Esophagus muscularis mucosa (tissue), 4 donors: ENCODE data around the gene SMIM1. TPM values are rescaled to one million over a fixed set of nuclear protein-coding genes. Genes with fewer than 3 reads are reported as not detected.

Source experiments
- DNase-seq: peaks from one replicate; pipeline ENCODE4 v3.0.0-alpha.2; 2017; ENCODE audit errors: extremely low spot score
- H3K27ac ChIP-seq, 4 donors: fragments of 200-600 bp; sonication (generic); replicated peaks in 1 of 4; 1 replicate in 3 of 4; 2 replicates in 1 of 4; pipeline ENCODE4 v1.5.1; 2016 to 2019; ENCODE audit warnings: mild to moderate bottlenecking in 1 of 4
- H3K27me3 ChIP-seq, 4 donors: fragments of 200-600 bp; sonication (generic); one replicate each; pipeline versions ENCODE4 v1.5.1 to v1.6.0; 2016 to 2019
- H3K36me3 ChIP-seq, 4 donors: fragments of 200-600 bp; sonication (generic); one replicate each; pipeline ENCODE4 v1.5.1; 2016 to 2019
- H3K4me1 ChIP-seq, 4 donors: fragments of 200-600 bp; sonication (generic); one replicate each; pipeline ENCODE4 v1.5.1; 2016 to 2019
- H3K4me3 ChIP-seq, 4 donors: fragments of 200-600 bp; sonication (generic); 1 replicate in 2 of 4; 2 replicates in 2 of 4; pipeline ENCODE4 v1.5.1; 2016 to 2019; ENCODE audit warnings: mild to moderate bottlenecking in 4 of 4, moderate library complexity in 1 of 4
- H3K9me3 ChIP-seq, 4 donors: fragments of 200-600 bp; sonication (generic); 1 replicate in 3 of 4; 2 replicates in 1 of 4; pipeline ENCODE4 v1.5.1; 2016 to 2019
- EP300 ChIP-seq: sonication (generic); formaldehyde crosslinking; IDR thresholded peaks from one replicate; pipeline ENCODE4 v1.6.1; 2017; ENCODE audit warnings: antibody characterized with exemption
- POLR2A ChIP-seq: fragments of 450-650 bp; IDR thresholded peaks from one replicate; pipeline ENCODE4 v1.6.1; 2017; ENCODE audit warnings: antibody characterized with exemption, moderate library complexity, mild to moderate bottlenecking, low read depth
- POLR2AphosphoS5 ChIP-seq, 2 donors: sonication (generic); formaldehyde crosslinking; IDR thresholded peaks; one replicate each; pipeline ENCODE4 v1.6.1; 2017; ENCODE audit warnings: antibody characterized with exemption in 2 of 2
- WGBS: methylation state at CpG from one replicate; pipeline ENCODE4 v1.1.5; 2018; 5-methylcytosine and 5-hydroxymethylcytosine counted together
- intact Hi-C: fragments of 100-400 bp; cut with DNase I; formaldehyde crosslinking; loops from one replicate; pipeline ENCODE4 v1.15.1; 2023
- total RNA-seq, 4 donors: library from RNA; depleted of rRNA; stranded (reverse); fragments of >200 nt; gene quantifications; one replicate each; pipeline versions ENCODE4 v1.1.0 to v1.2.1, GENCODE V29; 2016
- TF ChIP-seq, protein P1 (sequence below), 3 experiments: fragments of 200-600 bp in 2 of 3; fragments of 450-650 bp in 1 of 3; sonication (generic) in 2 of 3; IDR thresholded peaks; one replicate each; pipeline ENCODE4 v1.5.1; 2017 to 2019; ENCODE audit warnings: antibody characterized with exemption in 3 of 3, mild to moderate bottlenecking in 2 of 3, moderate library complexity in 1 of 3

Gene SMIM1
- total RNA-seq, 4 donors from 2014 or later, result 10.5 to 16.3 (median 13.3) TPM

DNA sequence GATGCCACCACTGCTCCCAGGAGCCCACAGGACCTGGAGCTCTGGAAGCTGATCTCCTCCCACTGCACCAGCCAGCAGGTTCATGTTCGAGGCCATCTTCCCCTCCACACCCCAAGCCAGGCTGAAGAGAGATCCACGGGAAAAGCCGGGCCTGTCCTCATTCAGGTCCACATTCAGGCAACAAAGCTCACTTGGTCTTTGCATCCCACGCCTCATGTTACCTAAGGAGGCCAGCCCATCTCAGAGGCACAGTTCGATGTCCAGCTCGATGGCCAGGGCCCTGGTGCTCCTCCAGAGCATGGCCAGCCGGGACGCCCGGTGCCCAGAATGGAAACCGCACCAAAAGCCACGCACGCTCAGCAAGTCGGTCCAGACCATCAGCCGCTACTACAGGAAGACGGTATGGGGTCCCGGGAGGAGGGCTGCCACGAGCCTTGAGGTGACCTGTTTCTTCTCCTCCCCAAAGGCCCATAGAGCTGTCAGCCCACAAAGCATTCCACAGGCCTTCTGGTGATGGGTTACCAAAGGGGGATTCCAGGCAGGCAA is 20.1 kb upstream of the SMIM1 start, which contains the start of gene CCDC27:
Gene CCDC27 (plus strand): TSS at position 51 of the 546 bp plus-strand sequence. CDS start 32 bp downstream, at position 83.
- Histone ChIP-seq H3K36me3 (no peaks in the 10 kb centered on the region), H3K4me1 (peaks cover 4 to 7% (median 6%) of the 10 kb centered on the region in 4 donors), H3K9me3 (no peaks in the 10 kb centered on the region), H3K27ac (no peak within 1 kb of the TSS), H3K27me3 (peaks cover 0 to 51% (median 4%) of the 10 kb centered on the region in 4 donors), H3K4me3 (no peak within 1 kb of the TSS)
- no peak for DNase-seq
- intact Hi-C loops, result no loop called here
- TF ChIP-seq POLR2A (no peak), EP300 (no peak), POLR2AphosphoS5 (IDR thresholded peaks at IDR 0.05) (no peak)
- TF ChIP-seq, protein P1, sequence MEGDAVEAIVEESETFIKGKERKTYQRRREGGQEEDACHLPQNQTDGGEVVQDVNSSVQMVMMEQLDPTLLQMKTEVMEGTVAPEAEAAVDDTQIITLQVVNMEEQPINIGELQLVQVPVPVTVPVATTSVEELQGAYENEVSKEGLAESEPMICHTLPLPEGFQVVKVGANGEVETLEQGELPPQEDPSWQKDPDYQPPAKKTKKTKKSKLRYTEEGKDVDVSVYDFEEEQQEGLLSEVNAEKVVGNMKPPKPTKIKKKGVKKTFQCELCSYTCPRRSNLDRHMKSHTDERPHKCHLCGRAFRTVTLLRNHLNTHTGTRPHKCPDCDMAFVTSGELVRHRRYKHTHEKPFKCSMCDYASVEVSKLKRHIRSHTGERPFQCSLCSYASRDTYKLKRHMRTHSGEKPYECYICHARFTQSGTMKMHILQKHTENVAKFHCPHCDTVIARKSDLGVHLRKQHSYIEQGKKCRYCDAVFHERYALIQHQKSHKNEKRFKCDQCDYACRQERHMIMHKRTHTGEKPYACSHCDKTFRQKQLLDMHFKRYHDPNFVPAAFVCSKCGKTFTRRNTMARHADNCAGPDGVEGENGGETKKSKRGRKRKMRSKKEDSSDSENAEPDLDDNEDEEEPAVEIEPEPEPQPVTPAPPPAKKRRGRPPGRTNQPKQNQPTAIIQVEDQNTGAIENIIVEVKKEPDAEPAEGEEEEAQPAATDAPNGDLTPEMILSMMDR (IDR thresholded peaks at IDR 0.05), result no peak
- 95% methylated on average over 4 of the region's 17 CpGs for WGBS

GRCh38 chr1:3753656-3754454 is 18.7 kb upstream of the SMIM1 start:
- Histone ChIP-seq H3K27me3 (peaks cover 0 to 57% (median 4%) of the 10 kb centered on the region in 4 donors), H3K4me3 (no peak overlapping the region), H3K27ac (no peak overlapping the region), H3K36me3 (no peaks in the 10 kb centered on the region), H3K9me3 (no peaks in the 10 kb centered on the region), H3K4me1 (no peaks in the 10 kb centered on the region)
- WGBS, result 78% methylated on average over 17 of the region's 20 CpGs
- DNase-seq, result no peak
- intact Hi-C loops, result no loop called here
- TF ChIP-seq, protein P1 (IDR thresholded peaks at IDR 0.05), result no peak
- TF ChIP-seq POLR2AphosphoS5 (IDR thresholded peaks at IDR 0.05), result no peak
- TF ChIP-seq POLR2A, result no peak
- no peak for TF ChIP-seq EP300

GRCh38 chr1:3756394-3756793 is 16.2 kb upstream of the SMIM1 start:
- TF ChIP-seq, protein P1 (IDR thresholded peaks at IDR 0.05), result no peak
- no peak for TF ChIP-seq EP300
- no peak for TF ChIP-seq POLR2AphosphoS5 (IDR thresholded peaks at IDR 0.05)
- TF ChIP-seq POLR2A, result no peak
- no peak overlapping the region for H3K4me3 ChIP-seq
- no peak for DNase-seq
- WGBS, result 70% methylated on average over 21 of the region's 21 CpGs
- H3K27ac ChIP-seq, result no peak overlapping the region
- intact Hi-C loops, result no loop called here
- H3K9me3 ChIP-seq, result no peaks in the 10 kb centered on the region
- H3K27me3 ChIP-seq, result peaks cover 0 to 75% (median 8%) of the 10 kb centered on the region in 4 donors
- no peaks in the 10 kb centered on the region for H3K36me3 ChIP-seq
- no peaks in the 10 kb centered on the region for H3K4me1 ChIP-seq

DNA sequence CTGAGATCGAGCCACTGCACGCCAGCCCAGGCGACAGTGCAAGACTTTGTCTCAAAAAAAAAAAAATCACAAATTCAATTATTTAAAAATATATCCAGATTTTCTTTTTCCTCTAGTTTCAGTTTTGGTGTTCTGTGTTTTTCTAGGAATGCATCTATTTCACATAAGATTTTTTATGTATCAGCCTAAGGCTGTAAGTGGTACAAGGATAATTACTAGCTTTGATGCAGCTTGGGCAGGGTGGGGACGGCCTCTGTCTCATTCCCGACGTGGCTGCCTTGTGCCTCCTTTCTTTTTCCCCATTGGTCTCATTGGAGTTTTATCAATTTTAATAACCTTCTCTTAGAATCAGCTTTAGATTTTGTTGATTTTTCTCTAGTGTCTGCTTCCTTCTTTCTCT is 13.4 kb upstream of the SMIM1 start:
- no peak for DNase-seq
- TF ChIP-seq, protein P1 (IDR thresholded peaks at IDR 0.05), result no peak
- TF ChIP-seq POLR2A, result no peak
- Histone ChIP-seq H3K27me3 (peaks cover 0 to 80% (median 11%) of the 10 kb centered on the region in 4 donors), H3K4me3 (no peak overlapping the region), H3K36me3 (no peaks in the 10 kb centered on the region), H3K4me1 (no peaks in the 10 kb centered on the region), H3K27ac (no peak overlapping the region), H3K9me3 (no peaks in the 10 kb centered on the region)
- WGBS, result 79% methylated on average over 6 of the region's 6 CpGs
- intact Hi-C loops, result no loop called here
